Amniotic epithelial cell (primary cell): ENCODE data around the gene HNRNPUL2.
"Not testable (repeated sequence)": the region's sequence is repeated elsewhere in the genome, so short reads cannot be mapped to it uniquely, and the experiment has no call there.

ENCODE experiments used
- DNase-seq: peaks from one replicate; pipeline ENCODE4 v3.0.0-alpha.2; 2010; ENCODE audit warnings: low read depth

HNRNPUL2 gene

GRCh38 chr11:62703921-62704320 is 23.3 kb downstream of the HNRNPUL2 start:
- DNase-seq = not testable (repeated sequence)

- DNase-seq = peak; percentile 65
Measured at GRCh38 chr11:62702246-62702645, 25.0 kb downstream of the HNRNPUL2 start.

DNA sequence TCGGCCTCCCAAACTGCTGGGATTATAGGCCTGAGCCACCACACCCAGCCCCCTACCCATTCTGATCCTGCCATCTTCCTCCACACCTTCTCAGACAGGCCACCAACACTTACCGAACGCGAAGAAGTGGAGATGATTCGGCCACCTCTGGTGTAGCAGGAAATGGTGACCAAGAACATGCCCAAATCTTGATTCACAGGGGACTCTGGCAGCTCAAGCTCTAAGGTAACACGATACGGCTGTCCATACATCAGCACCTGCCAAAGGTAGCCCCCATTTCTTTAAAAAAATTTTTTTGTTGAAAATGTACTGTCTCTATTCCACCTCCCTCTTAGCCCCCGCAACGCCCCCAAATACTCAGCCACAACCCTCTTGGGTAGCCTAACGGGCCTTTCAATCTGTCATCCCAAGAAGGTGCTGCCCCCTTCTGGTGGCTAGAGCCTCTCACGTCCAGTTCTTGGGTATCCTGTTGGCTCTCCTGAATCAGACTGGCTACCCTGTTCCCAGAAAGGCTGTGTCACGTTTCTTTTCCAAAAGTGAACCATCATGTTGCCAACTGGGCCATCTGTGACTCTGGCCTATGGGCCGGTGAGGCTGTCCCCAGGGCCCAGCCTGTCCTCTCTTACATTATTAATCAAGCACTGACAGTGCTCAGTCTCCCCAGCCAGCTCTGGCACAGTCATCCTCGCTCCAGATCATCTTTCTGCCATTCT is 32.6 kb downstream of the HNRNPUL2 start:
- DNase-seq = peak; percentile 74

- DNase-seq = not testable (repeated sequence)
Measured at GRCh38 chr11:62693624-62694023, 33.6 kb downstream of the HNRNPUL2 start.

DNA sequence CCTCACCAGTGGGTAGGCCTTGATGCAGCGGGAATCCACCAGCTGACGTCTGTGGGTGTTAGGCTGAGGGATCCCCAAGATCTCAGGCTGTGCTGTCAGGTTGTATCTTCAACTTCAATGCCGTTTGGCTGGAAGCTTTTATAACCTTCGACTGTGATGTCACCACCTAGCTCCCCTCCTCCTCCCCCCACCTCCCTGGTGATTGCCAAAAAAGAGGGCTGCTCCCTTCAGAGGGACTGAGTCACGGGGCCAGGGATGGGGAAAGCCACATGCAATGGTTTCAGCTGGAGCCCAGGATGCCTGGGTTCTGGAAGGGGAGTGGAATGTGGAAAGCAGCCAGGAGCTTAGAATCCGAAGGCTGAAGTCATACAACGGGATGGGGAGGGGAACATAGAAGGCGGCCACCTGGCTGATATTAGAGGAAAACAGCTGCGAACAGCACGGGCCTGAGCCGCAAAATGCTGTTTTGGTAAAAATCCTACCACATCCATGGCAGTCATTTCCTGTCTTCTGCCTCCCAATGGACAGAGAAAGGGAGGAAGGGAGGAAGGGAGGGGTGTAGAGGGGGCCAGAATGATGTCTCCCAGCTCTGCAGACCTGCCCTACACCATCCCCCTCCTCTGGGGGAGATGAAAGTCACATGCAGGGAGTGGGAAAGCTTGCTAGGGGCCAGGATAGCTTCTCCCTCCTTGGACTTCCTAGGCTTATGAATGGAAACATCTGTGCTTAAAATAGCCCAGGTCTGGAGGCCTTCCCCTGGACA is 37.7 kb downstream of the HNRNPUL2 start, which contains the start of gene LRRN4CL:
LRRN4CL (minus strand) TSS at position 110 of the 763 bp plus-strand sequence. CDS start 1,022 bp downstream, outside the sequence.
- peak; percentile 75 for DNase-seq

DNA sequence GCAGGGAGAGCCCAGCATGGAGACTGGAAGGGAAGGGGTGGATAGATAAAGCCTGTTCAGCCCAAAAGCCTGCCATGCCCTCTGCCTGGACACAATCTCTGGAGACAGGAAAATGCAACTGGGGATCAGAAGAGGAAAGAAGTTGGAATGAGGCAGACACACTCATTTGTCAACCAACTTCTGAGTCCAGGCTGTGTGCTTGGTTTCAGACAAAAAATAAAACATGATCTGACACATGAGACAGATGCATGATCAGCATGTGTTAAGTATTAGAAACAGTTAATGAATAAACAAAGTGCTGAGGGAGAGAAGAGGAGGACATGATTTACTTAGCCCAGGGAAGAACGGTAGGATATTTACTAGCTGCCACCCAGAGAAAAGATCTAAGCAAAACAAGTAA is 38.8 kb downstream of the HNRNPUL2 start:
- DNase-seq = no peak

GRCh38 chr11:62687508-62688396 is 39.5 kb downstream of the HNRNPUL2 start:
- no peak for DNase-seq

GRCh38 chr11:62682518-62682917 is 44.7 kb downstream of the HNRNPUL2 start:
- DNase-seq = no peak

DNA sequence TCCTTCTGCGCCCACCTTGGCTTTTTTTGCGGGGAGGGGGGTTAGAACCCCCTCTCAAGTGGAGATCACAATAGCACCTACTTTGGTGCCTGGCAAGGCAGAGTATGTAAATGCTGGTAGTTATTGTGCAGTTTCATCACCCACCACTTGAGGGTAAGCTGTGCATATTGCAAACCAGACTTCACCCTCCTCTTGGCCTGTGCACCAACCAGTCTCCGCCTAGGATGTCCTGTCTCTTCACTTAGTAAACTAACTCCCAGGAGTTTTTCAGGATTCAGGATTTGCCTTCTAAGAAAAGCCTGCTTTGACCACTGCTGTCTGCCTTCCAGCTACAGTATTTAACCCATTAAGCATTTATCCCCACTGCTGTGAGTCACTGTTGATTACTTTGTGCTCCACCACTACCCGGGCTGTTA is 46.4 kb downstream of the HNRNPUL2 start:
- DNase-seq = peak; percentile 83

DNA sequence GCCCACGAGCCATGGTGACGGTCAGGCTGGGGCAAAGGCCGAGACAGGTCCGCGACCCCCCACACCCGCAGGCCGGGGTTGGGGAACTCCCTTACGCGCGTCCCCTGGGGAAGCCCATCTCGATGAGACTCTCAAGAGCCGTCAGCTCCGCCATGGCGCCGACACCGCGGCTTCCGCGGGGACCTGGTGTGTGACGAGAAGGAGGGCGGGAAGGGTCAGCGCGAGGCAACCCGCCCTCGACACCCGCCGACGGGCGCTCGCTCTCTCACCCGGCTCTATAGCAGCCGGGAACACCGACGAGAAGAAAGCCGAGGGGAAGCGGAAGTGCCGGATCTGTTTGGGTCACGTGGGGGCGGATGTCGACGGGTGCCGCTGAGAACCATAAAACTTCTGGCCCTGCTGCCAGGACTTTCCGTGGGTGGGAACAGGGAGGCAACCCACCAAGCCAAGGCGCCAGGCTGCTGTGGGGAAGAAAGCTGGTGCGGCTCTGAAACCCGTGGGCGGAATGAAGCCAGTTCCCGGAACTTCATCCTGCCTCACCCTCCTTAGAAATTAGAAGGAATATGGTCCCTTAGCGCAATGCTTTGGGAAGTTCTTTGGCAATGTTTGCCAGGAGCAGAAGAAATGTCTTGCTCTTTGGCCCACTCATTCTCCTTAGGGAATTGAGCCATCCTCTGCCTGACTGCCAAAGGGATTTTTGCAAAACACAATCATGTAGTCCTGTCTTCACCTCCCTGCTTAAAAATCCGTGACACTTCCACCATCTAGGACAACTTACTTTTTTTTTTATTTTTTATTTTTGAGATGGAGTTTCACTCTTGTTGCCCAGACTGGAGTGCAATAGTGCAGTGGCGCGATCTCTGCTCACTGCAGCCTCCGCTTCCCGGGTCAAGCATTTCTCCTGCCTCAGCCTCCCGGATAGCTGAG is 48.2 kb downstream of the HNRNPUL2 start, which contains the start of gene UBXN1:
UBXN1 (minus strand) TSS at position 304 of the 927 bp plus-strand sequence; CDS start at position 154, 150 bp downstream.
- DNase-seq = peak; percentile 87

DNA sequence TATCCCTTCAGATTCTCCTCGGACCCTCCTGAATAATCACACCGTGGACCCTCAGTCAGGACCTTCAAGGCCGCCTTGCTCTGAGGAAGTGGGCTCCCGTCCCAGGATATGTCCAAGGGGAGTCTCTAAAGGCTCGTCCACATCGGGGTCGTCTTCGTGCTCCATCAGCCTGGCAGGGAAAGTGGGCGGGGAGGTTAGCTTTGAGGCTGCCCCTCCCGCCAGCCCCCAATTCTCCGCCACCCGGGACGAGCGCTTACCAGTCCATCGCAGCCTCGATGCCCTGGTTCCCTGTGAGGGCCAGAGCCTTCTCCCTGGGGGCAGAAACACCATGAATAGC is 48.9 kb downstream of the HNRNPUL2 start:
- DNase-seq = no peak

DNA sequence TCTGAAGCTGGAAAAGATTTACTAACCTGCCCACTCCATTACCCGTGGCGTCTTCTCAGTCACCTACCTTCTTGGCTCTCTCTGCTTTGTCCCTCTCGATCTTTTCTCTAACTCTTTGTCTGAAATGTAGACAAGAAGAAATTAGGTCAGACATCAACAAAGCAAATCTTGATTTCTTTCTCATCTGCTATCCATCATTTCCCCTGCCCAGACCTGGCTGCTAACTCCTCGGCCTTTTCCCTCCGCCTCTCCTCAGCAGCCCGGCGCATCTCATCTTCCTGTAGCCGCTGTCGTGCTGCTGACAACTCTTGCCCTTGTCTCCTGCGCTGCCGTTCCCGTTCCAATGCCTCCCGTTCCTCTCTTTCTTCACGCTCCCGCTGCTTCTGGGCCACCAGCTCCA is 49.5 kb downstream of the HNRNPUL2 start:
- no peak for DNase-seq

DNA sequence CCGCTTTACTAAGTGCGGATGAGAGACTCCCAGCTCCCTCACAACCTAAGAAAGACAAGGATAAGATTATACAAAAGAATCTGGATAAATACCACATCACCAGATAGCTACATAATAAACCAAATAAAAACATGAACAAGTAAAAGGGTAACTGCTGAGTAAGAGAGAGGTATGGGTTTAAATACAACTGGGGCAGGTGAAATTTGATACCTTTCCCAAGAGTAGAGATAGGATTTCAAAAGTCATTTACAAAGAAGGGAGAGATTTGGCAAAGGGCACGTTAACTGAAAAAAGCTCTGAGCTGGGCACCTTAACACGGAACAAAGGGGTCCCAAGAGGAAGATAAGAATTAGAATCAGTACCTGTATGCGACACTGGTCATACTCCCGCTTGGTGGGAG is 50.1 kb downstream of the HNRNPUL2 start:
- no peak for DNase-seq

DNA sequence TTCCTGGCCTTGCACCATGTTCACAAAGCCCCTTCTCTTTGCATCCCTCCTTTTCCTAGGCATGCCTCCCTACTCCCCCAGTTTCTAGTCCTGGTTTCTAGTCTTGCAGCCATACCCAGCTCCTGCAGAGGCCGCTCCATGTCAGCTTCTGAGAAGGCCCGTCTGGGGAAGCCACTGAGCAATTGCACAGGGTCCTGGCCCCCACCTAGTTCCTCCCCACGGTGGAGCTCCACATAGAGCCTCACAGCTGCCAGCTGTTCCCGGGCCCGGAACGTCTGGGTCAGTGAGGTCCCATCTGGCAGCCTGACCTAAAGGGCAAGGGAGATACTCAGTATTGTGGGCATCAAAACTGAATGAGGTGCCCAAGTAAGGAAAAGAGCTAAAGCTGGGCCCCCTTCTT is 50.6 kb downstream of the HNRNPUL2 start:
- DNase-seq = no peak

DNA sequence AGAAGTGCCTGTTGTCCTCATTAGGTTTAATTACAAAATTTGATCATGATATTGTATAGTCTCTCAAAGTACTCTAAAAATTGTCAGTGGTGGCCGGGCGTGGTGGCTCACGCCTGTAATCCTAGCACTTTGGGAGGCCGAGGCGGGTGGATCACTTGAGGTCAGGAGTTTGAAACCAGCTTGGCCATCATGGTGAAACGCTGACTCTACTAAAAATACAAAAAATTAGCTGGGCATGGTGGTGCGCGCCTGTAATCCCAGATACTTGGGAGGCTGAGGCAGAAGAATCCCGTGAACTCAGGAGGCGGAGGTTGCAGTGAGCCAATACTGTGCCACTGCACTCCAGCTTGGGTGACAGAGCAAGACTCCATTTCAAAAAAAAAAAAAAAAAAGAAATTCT is 51.8 kb downstream of the HNRNPUL2 start:
- not testable (repeated sequence) for DNase-seq

DNA sequence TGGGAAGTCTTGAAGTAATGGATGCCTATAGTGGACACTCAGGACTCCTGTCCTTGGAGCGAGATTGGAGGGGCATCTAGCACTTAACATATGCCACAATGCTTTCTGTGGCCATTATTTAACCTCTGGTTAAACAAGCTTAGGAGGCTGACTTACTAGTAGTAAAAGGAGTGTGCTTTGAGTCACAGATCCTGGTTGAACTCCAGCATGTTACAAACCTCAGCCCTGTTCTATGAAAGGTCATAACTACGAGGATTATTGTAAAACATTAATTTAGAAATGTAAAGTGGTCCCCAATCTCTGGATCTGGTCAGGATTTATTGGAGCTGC is 54.1 kb downstream of the HNRNPUL2 start:
- no peak for DNase-seq

- peak; percentile 83 for DNase-seq
Measured at GRCh38 chr11:62671608-62672389, 55.5 kb downstream of the HNRNPUL2 start, which contains the start of the genes LBHD1 and UQCC3. LBHD1 (minus strand) TSS chr11:62672267; CDS start chr11:62670031, 2,236 bp downstream. UQCC3 (plus strand) TSS chr11:62671673; CDS start chr11:62671746, 73 bp downstream.

DNA sequence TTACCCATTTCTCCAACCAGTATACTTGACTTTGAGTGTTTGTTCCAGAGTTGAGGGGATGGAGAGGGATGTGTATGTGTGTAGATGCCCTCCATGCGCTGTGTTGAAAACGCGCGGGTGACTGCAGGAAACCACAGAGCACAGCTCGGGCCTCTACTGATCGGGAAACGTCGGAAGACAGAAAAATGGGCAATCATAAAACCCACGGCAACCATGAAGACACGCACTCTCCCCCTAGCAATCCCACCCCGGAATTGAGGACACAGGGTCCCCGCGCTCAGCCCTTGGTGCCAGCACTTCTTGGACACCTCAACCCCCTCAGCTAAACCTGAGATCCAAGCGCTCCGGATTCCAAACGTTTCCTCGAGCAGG is 56.0 kb downstream of the HNRNPUL2 start:
- DNase-seq = no peak

DNA sequence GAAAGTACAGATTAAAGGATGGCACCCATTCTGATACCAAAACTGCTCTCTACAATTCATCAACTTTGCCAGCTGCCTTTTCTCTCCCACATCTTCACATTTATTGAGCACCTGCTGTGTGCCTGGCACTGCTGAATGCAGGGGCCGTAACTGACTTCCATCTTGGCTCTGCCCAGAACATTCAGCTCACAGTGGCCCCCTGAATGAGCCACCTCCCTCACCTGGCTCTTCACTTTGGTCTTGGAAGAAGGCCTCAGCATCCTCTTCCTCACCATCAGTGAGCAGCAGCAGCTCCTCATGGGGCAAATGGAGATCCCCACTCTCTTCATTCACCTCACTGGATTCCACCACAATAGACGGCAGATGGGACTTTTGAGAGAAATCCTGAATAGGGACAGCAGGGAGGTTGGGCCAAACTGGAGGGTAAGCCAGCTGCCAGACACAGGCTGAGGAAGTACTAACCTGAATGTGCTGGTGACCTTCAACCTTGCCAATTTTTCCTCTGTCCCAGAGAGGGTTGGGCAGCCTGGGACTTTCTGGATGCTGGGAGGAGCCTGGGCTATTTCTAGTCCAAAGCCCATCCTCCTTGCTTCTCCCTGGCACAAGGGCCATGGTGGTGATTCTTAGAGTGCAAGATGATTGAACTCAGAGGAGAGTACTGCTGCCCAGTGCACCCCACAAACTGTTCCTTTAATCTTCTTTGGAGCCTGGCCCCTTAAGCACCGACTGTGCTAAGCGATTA is 57.7 kb downstream of the HNRNPUL2 start:
- DNase-seq = no peak

- no peak for DNase-seq
Measured at GRCh38 chr11:62667460-62667859, 59.8 kb downstream of the HNRNPUL2 start.
